H1 (cell line): ENCODE data around the gene SSX2IP.

Experiments
- FOSL1 ChIP-seq: IDR thresholded peaks from 2 replicates; pipeline ENCODE4 v1.6.1; 2011; ENCODE audit warnings: mild to moderate bottlenecking, low read depth, low read length, moderate library complexity; ENCODE audit not compliant: insufficient read depth
- GABPA ChIP-seq: IDR thresholded peaks from 2 replicates; pipeline ENCODE4 v1.6.1; 2011; ENCODE audit warnings: mild to moderate bottlenecking, low read length, moderate library complexity, borderline replicate concordance; ENCODE audit not compliant: insufficient read depth
- HDAC6 ChIP-seq: IDR thresholded peaks from one replicate; pipeline ENCODE4 v1.7.1; 2012; ENCODE audit warnings: low read depth, mild to moderate bottlenecking, inconsistent platforms, low read length, moderate library complexity
- JUN ChIP-seq: IDR thresholded peaks from 2 replicates; pipeline ENCODE4 v1.6.1; 2011; ENCODE audit warnings: low read depth, mild to moderate bottlenecking, improper control_type of control experiment, low read length
- KDM4A ChIP-seq: IDR thresholded peaks from one replicate; pipeline ENCODE4 v1.7.1; 2012; ENCODE audit warnings: low read depth, mild to moderate bottlenecking, moderate library complexity, low read length, inconsistent platforms; ENCODE audit not compliant: severe bottlenecking
- POLR2A ChIP-seq, 2 experiments: IDR thresholded peaks; 1 replicate in 1 of 2; 2 replicates in 1 of 2; pipeline ENCODE4 v1.6.1; 2011; ENCODE audit warnings: low read depth in 2 of 2, low read length in 2 of 2, mild to moderate bottlenecking in 2 of 2; ENCODE audit errors: control extremely low read depth in 1 of 2
- RBBP5 ChIP-seq: IDR thresholded peaks from 2 replicates; pipeline ENCODE4 v1.7.1; 2012; ENCODE audit warnings: low read depth, mild to moderate bottlenecking, inconsistent platforms, low read length, moderate library complexity, borderline replicate concordance
- SIN3A ChIP-seq, 2 experiments: IDR thresholded peaks in 1 of 2; conservative IDR thresholded peaks in 1 of 2; 2 replicates each; pipeline ENCODE4 v1.6.1; 2011 to 2012; ENCODE audit warnings: low read length in 2 of 2, improper control_type of control experiment in 1 of 2, low read depth in 1 of 2, mild to moderate bottlenecking in 1 of 2
- TAF1 ChIP-seq: IDR thresholded peaks from 2 replicates; pipeline ENCODE4 v1.6.1; 2011; ENCODE audit warnings: mild to moderate bottlenecking, low read depth, low read length
- TF ChIP-seq, protein P1 (sequence below), 3 experiments: IDR thresholded peaks; 1 replicate in 2 of 3; 2 replicates in 1 of 3; pipeline versions ENCODE4 v1.5.1 to v1.6.1; 2011; ENCODE audit warnings: low read length in 3 of 3, mild to moderate bottlenecking in 3 of 3, inconsistent platforms in 2 of 3, low read depth in 1 of 3, moderate library complexity in 1 of 3; ENCODE audit not compliant: insufficient read depth in 1 of 3; ENCODE audit errors: control extremely low read depth in 1 of 3

DNA sequence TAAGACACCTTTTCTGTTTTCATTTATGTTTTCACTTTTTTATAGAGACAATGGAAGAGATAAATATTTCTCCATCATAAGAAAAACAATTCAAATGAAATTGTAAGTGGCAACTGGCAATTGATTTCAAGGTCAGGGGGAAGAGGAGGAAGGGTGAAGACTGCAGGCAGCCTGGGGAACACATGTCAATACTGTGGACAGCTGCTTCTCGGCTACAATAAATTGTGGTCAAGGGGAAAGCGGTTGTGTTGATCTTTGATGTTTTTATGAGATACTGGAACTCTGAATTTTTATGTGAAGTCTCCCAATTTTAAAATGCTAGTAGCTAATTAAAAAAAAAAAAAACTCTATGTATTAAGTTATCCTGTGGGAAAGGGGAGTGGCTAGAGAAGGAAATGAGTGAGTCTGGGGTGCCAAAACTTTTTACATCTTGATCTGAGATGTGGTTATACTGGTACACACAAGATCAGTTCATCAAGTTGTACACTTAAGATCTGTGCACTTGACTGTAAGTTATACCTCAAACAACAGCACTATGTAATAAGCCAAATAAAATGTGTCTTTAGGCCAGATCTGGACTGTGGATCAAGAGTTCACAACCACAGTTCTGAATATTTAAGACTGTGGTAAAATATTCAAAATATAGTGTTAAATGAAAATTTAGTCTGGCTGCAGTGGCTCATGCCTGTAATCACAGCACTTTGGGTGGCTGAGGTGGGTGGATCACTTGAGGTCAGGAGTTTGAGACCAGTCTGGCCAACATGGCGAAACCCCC lies 18.0 kb downstream of the SSX2IP start:
- TF ChIP-seq TAF1 (no peak), RBBP5 (no peak), GABPA (no peak), POLR2A (IDR thresholded peaks at IDR 0.05; ENCODE audit: control extremely low read depth in 1 of 2, low read depth in 2 of 2, low read length in 2 of 2) (no peak), FOSL1 (no peak), JUN (no peak), KDM4A (no peak), SIN3A (conservative IDR thresholded peaks at IDR 0.05 in 1 of 2, IDR thresholded peaks at IDR 0.05 in 1 of 2; ENCODE audit: low read depth in 1 of 2, low read length in 2 of 2) (no peak), HDAC6 (no peak)
- TF ChIP-seq, protein P1, sequence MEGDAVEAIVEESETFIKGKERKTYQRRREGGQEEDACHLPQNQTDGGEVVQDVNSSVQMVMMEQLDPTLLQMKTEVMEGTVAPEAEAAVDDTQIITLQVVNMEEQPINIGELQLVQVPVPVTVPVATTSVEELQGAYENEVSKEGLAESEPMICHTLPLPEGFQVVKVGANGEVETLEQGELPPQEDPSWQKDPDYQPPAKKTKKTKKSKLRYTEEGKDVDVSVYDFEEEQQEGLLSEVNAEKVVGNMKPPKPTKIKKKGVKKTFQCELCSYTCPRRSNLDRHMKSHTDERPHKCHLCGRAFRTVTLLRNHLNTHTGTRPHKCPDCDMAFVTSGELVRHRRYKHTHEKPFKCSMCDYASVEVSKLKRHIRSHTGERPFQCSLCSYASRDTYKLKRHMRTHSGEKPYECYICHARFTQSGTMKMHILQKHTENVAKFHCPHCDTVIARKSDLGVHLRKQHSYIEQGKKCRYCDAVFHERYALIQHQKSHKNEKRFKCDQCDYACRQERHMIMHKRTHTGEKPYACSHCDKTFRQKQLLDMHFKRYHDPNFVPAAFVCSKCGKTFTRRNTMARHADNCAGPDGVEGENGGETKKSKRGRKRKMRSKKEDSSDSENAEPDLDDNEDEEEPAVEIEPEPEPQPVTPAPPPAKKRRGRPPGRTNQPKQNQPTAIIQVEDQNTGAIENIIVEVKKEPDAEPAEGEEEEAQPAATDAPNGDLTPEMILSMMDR (IDR thresholded peaks at IDR 0.05; ENCODE audit: control extremely low read depth in 1 of 3, insufficient read depth in 1 of 3, low read depth in 1 of 3, low read length in 3 of 3): no peak
